K562 (cell line): ENCODE results near the gene CD248. TPM values are rescaled to one million over a fixed set of nuclear protein-coding genes. Genes with fewer than 3 reads are reported as not detected.

Source experiments
- ATF6 ChIP-seq: sonication (generic); formaldehyde crosslinking; IDR thresholded peaks from 2 replicates; pipeline ENCODE4 v1.4.0; 2020; ENCODE audit warnings: mild to moderate bottlenecking, missing genetic modification reagents
- EWSR1 ChIP-seq: fragments of 450-650 bp; IDR thresholded peaks from 2 replicates; pipeline ENCODE4 v1.6.1; 2018; ENCODE audit warnings: borderline replicate concordance, mild to moderate bottlenecking, low read depth, moderate library complexity; ENCODE audit not compliant: partially characterized antibody
- FOXO4 ChIP-seq: fragments of 450-650 bp; formaldehyde crosslinking; IDR thresholded peaks from 2 replicates; pipeline ENCODE4 v1.4.0; 2020; ENCODE audit warnings: mild to moderate bottlenecking, moderate library complexity
- HDAC1 ChIP-seq, 2 experiments: fragments of 450-650 bp; IDR thresholded peaks; 2 replicates each; pipeline ENCODE4 v1.6.1; 2016 to 2017; ENCODE audit warnings: inconsistent platforms in 1 of 2, mild to moderate bottlenecking in 1 of 2, moderate library complexity in 1 of 2
- HDAC3 ChIP-seq: fragments of 450-650 bp; IDR thresholded peaks from 2 replicates; pipeline ENCODE4 v1.6.1; 2018; ENCODE audit warnings: borderline replicate concordance, mild to moderate bottlenecking, moderate library complexity; ENCODE audit not compliant: partially characterized antibody
- HDAC8 ChIP-seq: fragments of 450-650 bp; IDR thresholded peaks from 2 replicates; pipeline ENCODE4 v1.6.1; 2016; ENCODE audit warnings: mild to moderate bottlenecking, missing genetic modification characterization, moderate library complexity, missing compliant biosample characterization
- MCM5 ChIP-seq: fragments of 450-650 bp; IDR thresholded peaks from 2 replicates; pipeline ENCODE4 v1.6.1; 2016; ENCODE audit warnings: low read depth
- NR2C1 ChIP-seq, 2 experiments: fragments of 450-650 bp; IDR thresholded peaks; 2 replicates each; pipeline ENCODE4 v1.6.1; 2017; ENCODE audit warnings: mild to moderate bottlenecking in 2 of 2, antibody characterized with exemption in 1 of 2, inconsistent platforms in 1 of 2, missing compliant biosample characterization in 1 of 2, missing genetic modification characterization in 1 of 2
- PRDM10 ChIP-seq: fragments of 450-650 bp; IDR thresholded peaks from 2 replicates; pipeline ENCODE4 v1.6.1; 2018; ENCODE audit not compliant: partially characterized antibody
- PTBP1 ChIP-seq: fragments of 200-400 bp; formaldehyde crosslinking; IDR thresholded peaks from 2 replicates; pipeline ENCODE4 v1.6.1; 2017; ENCODE audit warnings: low read depth, low read length
- SFPQ ChIP-seq: fragments of 200-400 bp; formaldehyde crosslinking; IDR thresholded peaks from 2 replicates; pipeline ENCODE4 v1.6.1; 2017; ENCODE audit warnings: mild to moderate bottlenecking, low read depth, low read length, moderate library complexity
- ZBTB33 ChIP-seq: sonication (generic); formaldehyde crosslinking; IDR thresholded peaks from 2 replicates; pipeline ENCODE4 v1.8.1; 2023; ENCODE audit warnings: mild to moderate bottlenecking, missing genetic modification reagents
- ZNF436 ChIP-seq: fragments of 250-450, 450-650 bp; sonication (Bioruptor Pico); formaldehyde crosslinking; IDR thresholded peaks from 2 replicates; pipeline ENCODE4 v1.7.0; 2020; ENCODE audit warnings: mild to moderate bottlenecking
- ZNF79 ChIP-seq: fragments of 250-450 bp; sonication (Bioruptor Pico); IDR thresholded peaks from 2 replicates; pipeline ENCODE4 v1.4.0; 2020; ENCODE audit warnings: low read depth, mild to moderate bottlenecking, moderate library complexity
- polyA plus RNA-seq, 8 experiments: library from polyadenylated mRNA; depleted of rRNA in 4 of 8; stranded (reverse) in 5 of 8; unstranded in 3 of 8; fragments of >200 nt; fragmentation: Nextera tagmentation in 2 of 8; fragmentation: Illumina TruSeq in 1 of 8; extraction: Ambion mirVana in 2 of 8; extraction: Trizol in 1 of 8; gene quantifications; 2 replicates each; pipeline versions ENCODE4 v1.2.1 to v1.2.3, GENCODE V29; 2011 to 2014; ENCODE audit warnings: inconsistent platforms in 1 of 8, missing spikeins in 1 of 8
- total RNA-seq, 7 experiments: library from RNA; depleted of rRNA in 6 of 7; stranded (reverse); fragments of >200 nt in 6 of 7; fragmentation: Illumina TruSeq in 2 of 7; extraction: Trizol in 2 of 7; gene quantifications; 2 replicates each; pipeline versions ENCODE4 v1.2.1 to v1.2.3, GENCODE V29; 2011 to 2021; ENCODE audit warnings: low replicate concordance in 1 of 7

Gene CD248
- total and polyA plus RNA-seq, 9 of the 15 experiments (the other 6 are each of a cell fraction or from before 2014, with no cell fraction given), result 0.09 TPM; not detected in 8

- TF ChIP-seq PRDM10, result no peak
- TF ChIP-seq MCM5, result no peak
- TF ChIP-seq NR2C1 (IDR thresholded peaks at IDR 0.05), result no peak
- TF ChIP-seq NR2C1 (tag; IDR thresholded peaks at IDR 0.05), result no peak
- no peak for TF ChIP-seq ZNF436 (CRISPR knock-in tag)
- TF ChIP-seq HDAC8 (tag), result no peak
- TF ChIP-seq HDAC1 (IDR thresholded peaks at IDR 0.05), result no peak
- no peak for TF ChIP-seq PTBP1
- no peak for TF ChIP-seq EWSR1
- TF ChIP-seq ATF6 (CRISPR knock-in tag), result no peak
- no peak for TF ChIP-seq HDAC3
- TF ChIP-seq ZBTB33 (CRISPR knock-in tag), result peak; percentile 68; the same call in 1 of the 2 replicates
- no peak for TF ChIP-seq FOXO4 (CRISPR knock-in tag)
- TF ChIP-seq SFPQ, result no peak
- no peak for TF ChIP-seq ZNF79
Observed at GRCh38 chr11:66336234-66337102, 19.6 kb upstream of the CD248 start, which contains the start of gene RIN1 (continued).
